Natural killer cell treated with Interleukin-12 subunit alpha and Interleukin-12 subunit beta and Interleukin-15 and Interleukin-18, amount 100 ng/mL, for 72 hours (primary cell): ENCODE data around the gene KCTD15. TPM values are rescaled to one million over a fixed set of nuclear protein-coding genes. Genes with fewer than 3 reads are reported as not detected.
"Not testable (repeated sequence)": the region's sequence is repeated elsewhere in the genome, so short reads cannot be mapped to it uniquely, and the experiment has no call there.

Source experiments
- ATAC-seq, 2 donors: fragments of 150-1000 bp; cut with Tn5 transposase in 1 of 2; sonication (Bioruptor Pico), chemical (Tn5 transposase) in 1 of 2; 2 replicates each; pipeline ENCODE4 v1.10.0; 2021
- DNase-seq: peaks from one replicate; pipeline ENCODE4 v3.0.0; 2022; ENCODE audit warnings: low spot score
- H3K27ac Mint-ChIP-seq, 2 donors: 1 replicate in 1 of 2; 2 replicates in 1 of 2; pipeline ENCODE4 v1.8.0; 2022; ENCODE audit warnings: mixed read lengths in 2 of 2, mild to moderate bottlenecking in 1 of 2, moderate library complexity in 1 of 2
- H3K27me3 Mint-ChIP-seq, 2 donors: 1 replicate in 1 of 2; 2 replicates in 1 of 2; pipeline ENCODE4 v1.8.0; 2022; ENCODE audit warnings: mixed read lengths in 2 of 2
- H3K36me3 Mint-ChIP-seq: one replicate; pipeline ENCODE4 v1.8.0; 2022; ENCODE audit warnings: mixed read lengths
- H3K4me1 Mint-ChIP-seq, 2 donors: 1 replicate in 1 of 2; 2 replicates in 1 of 2; pipeline ENCODE4 v1.8.0; 2022; ENCODE audit warnings: low read depth in 2 of 2, mixed read lengths in 2 of 2, mild to moderate bottlenecking in 1 of 2
- H3K4me3 Mint-ChIP-seq: one replicate; pipeline ENCODE4 v1.8.0; 2022; ENCODE audit warnings: mixed read lengths
- H3K9me3 Mint-ChIP-seq: 2 replicates; pipeline ENCODE4 v1.8.0; 2022; ENCODE audit warnings: mixed read lengths
- total RNA-seq, 2 donors: library from RNA; stranded (reverse); gene quantifications; one replicate each; pipeline ENCODE4 v1.2.3, GENCODE V29; 2022

The KCTD15 gene
- total RNA-seq, 2 donors from 2014 or later, result 0.59 to 3.4 TPM

DNA sequence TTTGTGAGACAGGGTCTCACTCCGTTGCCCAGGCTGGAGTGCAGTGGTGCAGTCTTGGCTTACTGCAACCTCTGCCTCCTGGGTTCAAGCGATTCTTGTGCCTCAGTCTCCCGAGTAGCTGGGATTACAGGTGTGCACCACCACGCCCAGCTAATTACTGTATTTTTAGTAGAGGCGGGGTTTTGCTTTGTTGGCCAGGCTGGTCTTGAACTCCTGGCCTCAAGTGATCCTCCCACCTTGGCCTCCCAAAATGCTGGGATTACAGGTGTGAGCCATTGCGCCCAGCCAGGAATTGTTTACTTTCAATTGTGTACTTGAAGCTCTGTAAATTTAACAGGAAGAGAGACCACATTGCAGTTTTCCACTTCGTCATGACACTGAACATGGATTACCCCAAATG is 22.4 kb downstream of the KCTD15 start:
- H3K4me1 Mint-ChIP-seq, ATAC-seq, H3K9me3 Mint-ChIP-seq, H3K27ac Mint-ChIP-seq, H3K27me3 Mint-ChIP-seq, H3K36me3 Mint-ChIP-seq, DNase-seq: not testable (repeated sequence)
- peak overlapping the region; percentile 64 for H3K4me3 Mint-ChIP-seq

DNA sequence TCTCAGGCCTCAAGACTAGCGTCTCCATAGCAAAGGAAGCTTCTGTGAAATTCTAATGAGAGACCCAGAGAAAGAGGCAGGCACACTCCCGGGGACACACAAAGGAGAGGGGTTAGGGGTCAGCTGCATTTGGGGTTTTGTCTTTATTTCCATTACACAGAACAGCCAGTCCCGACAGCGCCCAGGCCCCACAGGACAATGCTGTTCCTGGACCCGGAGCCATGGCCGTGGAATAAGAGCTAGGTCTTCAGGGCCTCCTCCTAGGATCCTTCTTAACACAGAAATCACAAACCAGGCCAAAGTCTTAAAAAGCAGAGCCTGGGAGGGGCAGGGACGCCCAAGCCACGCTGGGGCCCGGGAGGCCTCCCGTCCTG is 22.8 kb downstream of the KCTD15 start:
- ATAC-seq (no peak), DNase-seq (no peak)
- Mint-ChIP-seq H3K27me3 (peaks cover 0 to 5% of the 10 kb centered on the region in 2 donors), H3K27ac (no peak overlapping the region), H3K4me3 (peak overlapping the region; percentile 64), H3K4me1 (peaks cover 0 to 4% of the 10 kb centered on the region in 2 donors), H3K9me3 (no peaks in the 10 kb centered on the region), H3K36me3 (no peaks in the 10 kb centered on the region)

DNA sequence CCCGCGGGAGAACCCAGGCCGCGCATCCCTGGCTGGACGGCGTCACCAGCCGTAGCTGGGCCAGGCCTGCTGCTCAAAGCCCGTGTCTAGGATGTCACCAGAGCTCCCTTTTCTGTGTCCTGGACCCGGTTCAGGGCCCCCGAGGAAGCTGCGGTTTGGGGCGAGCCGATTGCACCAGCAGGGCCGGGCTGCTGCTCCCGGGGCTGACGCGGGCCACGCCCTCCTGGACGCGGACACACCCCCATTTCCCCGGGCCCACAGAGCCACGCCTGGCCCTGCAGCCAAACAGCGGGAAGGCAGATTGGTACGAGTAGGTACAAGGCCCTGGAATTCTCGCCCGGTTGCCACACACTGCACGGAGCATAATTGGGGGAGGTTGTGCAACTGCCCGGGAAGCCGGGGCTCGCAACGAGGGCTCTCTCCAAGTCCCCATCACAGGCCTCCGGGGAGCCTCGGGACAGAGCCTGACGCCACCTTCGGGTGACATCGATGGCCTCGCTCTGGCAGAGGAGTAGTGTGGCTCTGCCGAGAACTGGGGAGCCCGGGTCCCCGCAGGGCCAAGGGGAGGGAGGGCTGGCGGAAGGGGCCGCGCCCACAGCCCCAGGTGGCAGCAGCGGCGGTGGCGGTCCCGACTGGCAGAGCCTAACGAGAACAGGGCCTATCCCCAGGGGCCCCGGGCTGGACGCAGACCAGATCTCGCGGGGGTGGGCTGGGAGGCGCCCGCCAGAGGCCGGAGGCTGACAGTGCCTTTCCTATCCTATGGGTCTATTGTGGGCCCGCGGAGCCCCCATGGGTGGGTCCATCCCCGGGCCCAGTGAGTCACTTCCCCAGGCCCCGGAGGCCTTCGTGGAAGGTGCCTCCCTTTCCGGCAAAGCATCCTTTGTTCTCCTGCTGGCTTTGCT is 23.5 kb downstream of the KCTD15 start:
- H3K36me3 Mint-ChIP-seq, result no peaks in the 10 kb centered on the region
- H3K9me3 Mint-ChIP-seq, result no peaks in the 10 kb centered on the region
- H3K27ac Mint-ChIP-seq, result no peak overlapping the region
- ATAC-seq (peak; percentile 86 to 88), DNase-seq (peak; percentile 74)
- peak overlapping the region; percentile 73 for H3K4me3 Mint-ChIP-seq
- peaks cover 0 to 5% of the 10 kb centered on the region in 2 donors for H3K27me3 Mint-ChIP-seq
- H3K4me1 Mint-ChIP-seq, result peaks cover 0 to 4% of the 10 kb centered on the region in 2 donors

DNA sequence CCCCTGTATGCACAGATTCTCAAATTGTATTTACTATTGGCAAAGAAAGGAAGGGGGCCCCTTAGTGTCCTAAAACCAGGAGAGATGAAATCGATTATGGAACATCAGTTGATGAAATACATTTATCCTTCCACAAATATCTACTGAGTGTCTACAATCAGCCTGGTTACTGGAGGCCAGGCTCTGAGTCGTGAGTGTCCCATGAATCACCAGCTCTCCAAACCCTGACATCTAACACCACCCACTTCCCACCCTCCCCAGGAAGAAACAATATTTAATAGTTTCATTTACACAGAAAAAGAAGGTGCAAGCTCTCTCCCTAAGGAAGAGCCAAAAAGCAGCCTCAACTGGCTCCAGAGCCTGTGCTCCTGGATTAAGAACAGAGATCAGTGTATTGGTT is 25.2 kb downstream of the KCTD15 start:
- peaks cover 0 to 10% of the 10 kb centered on the region in 2 donors for H3K27me3 Mint-ChIP-seq
- H3K4me3 Mint-ChIP-seq, result no peak overlapping the region
- no peaks in the 10 kb centered on the region for H3K36me3 Mint-ChIP-seq
- no peak overlapping the region for H3K27ac Mint-ChIP-seq
- DNase-seq (no peak), ATAC-seq (no peak)
- peaks cover 0 to 4% of the 10 kb centered on the region in 2 donors for H3K4me1 Mint-ChIP-seq
- no peaks in the 10 kb centered on the region for H3K9me3 Mint-ChIP-seq

DNA sequence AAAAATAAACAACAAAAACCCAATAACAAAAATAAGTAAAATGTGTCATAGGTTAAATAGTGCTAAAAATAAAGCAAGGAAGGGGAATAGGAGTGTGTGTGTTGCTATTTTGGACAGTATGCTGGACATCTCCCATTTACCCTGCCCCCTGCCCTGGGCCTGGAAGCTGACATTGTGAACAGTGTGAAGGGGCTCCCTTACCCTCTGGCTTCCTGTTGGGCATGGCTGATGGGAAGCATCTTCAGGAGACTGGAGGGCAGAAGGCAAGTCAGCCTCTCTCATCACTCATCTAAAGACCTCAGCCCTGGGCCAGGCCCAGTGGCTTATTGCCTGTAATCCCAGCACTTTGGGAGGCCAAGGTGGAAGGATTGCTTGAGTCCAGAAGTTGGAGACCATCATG is 26.7 kb downstream of the KCTD15 start:
- Mint-ChIP-seq H3K4me3 (no peak overlapping the region), H3K36me3 (no peaks in the 10 kb centered on the region), H3K4me1 (peaks cover 0 to 4% of the 10 kb centered on the region in 2 donors), H3K27ac (no peak overlapping the region), H3K27me3 (peaks cover 0 to 15% of the 10 kb centered on the region in 2 donors), H3K9me3 (no peaks in the 10 kb centered on the region)
- DNase-seq (no peak), ATAC-seq (no peak)

DNA sequence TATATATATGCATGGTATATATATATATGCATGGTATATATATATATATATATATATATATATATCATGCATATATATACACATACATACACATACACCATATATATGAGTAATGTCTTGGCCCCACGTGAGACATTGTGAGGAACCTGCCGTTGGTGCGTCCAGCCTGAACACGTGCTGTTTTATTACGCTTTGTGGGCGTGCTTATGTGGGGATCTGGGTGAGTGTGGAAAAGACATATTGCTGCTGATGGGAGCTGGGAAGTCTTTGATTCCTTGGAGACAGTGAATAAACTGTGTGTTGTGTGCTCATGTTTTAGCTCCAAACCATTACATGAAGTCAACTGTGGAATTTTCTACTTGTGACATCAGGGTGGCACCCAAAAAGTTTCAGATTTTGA is 28.9 kb downstream of the KCTD15 start:
- H3K9me3 Mint-ChIP-seq, result no peaks in the 10 kb centered on the region
- H3K36me3 Mint-ChIP-seq, result no peaks in the 10 kb centered on the region
- no peak overlapping the region for H3K4me3 Mint-ChIP-seq
- no peak for DNase-seq
- no peak for ATAC-seq
- no peak overlapping the region for H3K27ac Mint-ChIP-seq
- H3K27me3 Mint-ChIP-seq, result peaks cover 5 to 23% of the 10 kb centered on the region in 2 donors
- H3K4me1 Mint-ChIP-seq, result no peaks in the 10 kb centered on the region

DNA sequence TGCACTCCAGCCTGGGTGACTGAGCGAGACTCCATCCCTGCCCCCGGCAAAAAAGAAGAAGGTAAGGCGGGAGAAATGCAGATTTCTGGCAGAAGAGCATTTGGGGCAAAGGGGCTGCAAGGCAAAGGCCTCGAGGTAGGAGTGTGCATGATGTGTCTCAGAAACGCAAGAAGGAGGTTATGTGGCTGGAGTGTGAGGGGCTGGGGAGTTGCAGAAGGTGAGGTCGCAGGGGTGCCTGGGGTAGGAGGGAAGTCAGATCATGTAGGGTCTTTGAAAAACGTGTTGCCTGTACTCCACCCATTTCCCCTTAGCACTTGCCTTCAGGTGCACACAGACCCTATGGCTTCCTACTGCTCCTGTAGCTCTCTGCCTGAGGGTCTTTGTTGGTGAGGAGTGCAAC is 29.9 kb downstream of the KCTD15 start:
- DNase-seq, result no peak
- Mint-ChIP-seq H3K4me3 (no peak overlapping the region), H3K27ac (no peak overlapping the region), H3K9me3 (no peaks in the 10 kb centered on the region), H3K27me3 (peaks cover 6 to 22% of the 10 kb centered on the region in 2 donors), H3K36me3 (no peaks in the 10 kb centered on the region), H3K4me1 (no peaks in the 10 kb centered on the region)
- no peak for ATAC-seq

DNA sequence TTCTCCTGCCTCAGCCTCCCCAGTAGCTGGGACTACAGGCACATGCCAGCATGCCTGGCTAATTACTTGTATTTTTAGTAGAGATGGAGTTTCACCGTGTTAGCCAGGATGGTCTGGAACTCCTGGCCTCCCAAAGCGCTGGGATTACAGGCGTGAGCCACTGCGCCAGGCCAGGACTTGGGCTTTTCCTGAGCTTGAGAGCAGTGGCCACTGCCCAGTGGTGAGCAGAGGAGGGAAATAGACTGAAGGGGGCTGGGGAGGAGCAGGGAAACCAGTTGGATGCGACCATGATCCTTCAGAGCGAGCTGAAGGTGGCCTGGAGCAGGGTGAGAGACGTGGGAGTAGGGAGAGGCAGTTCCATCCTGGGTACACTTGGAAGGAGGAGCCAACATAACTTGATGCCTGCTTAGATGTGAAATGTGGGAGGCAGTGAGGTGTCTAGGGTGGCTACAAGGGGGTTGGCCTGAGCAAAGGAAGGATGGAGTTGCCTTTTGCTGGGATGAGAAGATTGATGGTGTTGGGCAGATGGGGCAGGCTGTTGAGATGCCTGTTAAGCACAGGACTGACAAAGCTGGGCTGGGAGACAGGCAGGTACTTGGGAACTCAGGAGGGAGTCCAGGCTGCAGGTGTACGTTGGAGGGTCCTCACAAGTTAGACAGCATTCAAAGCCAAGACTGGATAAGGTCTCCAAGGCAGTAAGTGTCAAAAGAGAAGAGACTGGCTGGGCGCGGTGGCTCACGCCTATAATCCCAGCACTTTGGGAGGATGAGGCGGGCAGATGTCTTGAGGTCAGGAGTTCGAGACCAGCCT is 31.8 kb downstream of the KCTD15 start:
- H3K27ac Mint-ChIP-seq, result no peak overlapping the region
- peaks cover 6 to 18% of the 10 kb centered on the region in 2 donors for H3K27me3 Mint-ChIP-seq
- DNase-seq (no peak), ATAC-seq (peak in 1 of 2 donors; percentile 15)
- H3K36me3 Mint-ChIP-seq, result no peaks in the 10 kb centered on the region
- no peak overlapping the region for H3K4me3 Mint-ChIP-seq
- no peaks in the 10 kb centered on the region for H3K9me3 Mint-ChIP-seq
- H3K4me1 Mint-ChIP-seq, result no peaks in the 10 kb centered on the region

DNA sequence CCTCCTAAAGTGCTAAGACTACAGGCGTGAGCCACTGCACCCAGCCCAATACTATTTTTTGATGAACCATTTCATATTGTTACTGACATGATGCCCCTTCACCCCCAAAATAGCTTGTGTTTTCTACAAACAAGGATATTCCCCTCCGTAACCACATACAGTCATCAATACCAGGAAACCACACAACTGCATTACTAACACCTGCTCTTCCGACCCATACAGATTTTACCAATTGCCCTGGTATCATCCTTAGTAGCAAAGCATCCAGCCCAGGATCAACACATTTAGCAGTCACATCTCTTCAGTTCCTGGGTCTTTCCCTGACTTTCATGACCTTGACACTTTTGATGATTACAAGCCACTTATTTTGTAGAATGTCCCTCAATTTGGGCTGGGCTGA is 33.6 kb downstream of the KCTD15 start:
- Mint-ChIP-seq H3K36me3 (no peaks in the 10 kb centered on the region), H3K9me3 (no peaks in the 10 kb centered on the region), H3K27ac (no peak overlapping the region), H3K4me1 (no peaks in the 10 kb centered on the region), H3K4me3 (no peak overlapping the region), H3K27me3 (peaks cover 14 to 26% of the 10 kb centered on the region in 2 donors)
- no peak for DNase-seq
- no peak for ATAC-seq

DNA sequence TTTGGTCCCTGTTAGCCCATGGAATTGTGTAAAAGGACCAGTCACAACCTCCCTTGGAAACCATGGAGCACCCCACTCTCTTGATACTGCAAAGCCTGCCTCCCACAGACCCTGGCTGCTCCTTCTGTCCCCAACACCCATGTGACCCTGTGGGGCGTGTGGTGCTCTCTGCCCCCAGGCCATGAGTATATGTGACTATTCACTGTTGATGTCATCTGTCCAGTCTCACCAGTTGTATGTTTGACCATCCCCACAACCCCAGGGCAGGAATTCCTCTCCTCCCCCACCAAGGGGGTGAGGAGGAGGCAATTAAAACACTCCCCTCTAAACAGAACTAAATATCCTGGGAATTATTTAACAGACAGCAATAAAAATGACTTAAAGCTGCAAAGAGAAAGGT is 35.2 kb downstream of the KCTD15 start:
- no peak for ATAC-seq
- H3K36me3 Mint-ChIP-seq, result no peaks in the 10 kb centered on the region
- H3K4me3 Mint-ChIP-seq, result no peak overlapping the region
- H3K27me3 Mint-ChIP-seq, result peaks cover 14 to 21% of the 10 kb centered on the region in 2 donors
- H3K27ac Mint-ChIP-seq, result no peak overlapping the region
- H3K4me1 Mint-ChIP-seq, result no peaks in the 10 kb centered on the region
- no peak for DNase-seq
- no peaks in the 10 kb centered on the region for H3K9me3 Mint-ChIP-seq

DNA sequence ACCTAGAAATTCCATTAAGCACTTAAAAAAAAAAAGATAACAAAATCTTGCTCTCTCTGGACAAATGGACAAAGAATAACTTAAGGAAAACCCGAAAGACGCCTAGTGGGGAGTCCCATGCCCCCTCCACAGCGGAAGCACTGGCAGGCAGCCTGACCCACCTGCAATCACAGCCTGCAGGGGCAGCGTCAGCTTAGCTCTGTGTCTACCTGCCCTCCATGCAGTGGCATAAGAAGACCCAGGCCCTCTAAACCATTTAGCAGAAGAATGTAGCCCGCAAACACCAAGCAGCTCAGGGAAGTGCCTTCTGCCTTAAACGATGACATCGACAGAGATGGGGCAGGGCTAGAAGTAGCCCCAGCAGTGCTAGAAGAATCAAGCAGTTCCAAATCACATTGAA is 36.0 kb downstream of the KCTD15 start:
- Mint-ChIP-seq H3K36me3 (no peaks in the 10 kb centered on the region), H3K4me1 (no peaks in the 10 kb centered on the region), H3K9me3 (no peaks in the 10 kb centered on the region), H3K4me3 (no peak overlapping the region), H3K27me3 (peaks cover 14 to 25% of the 10 kb centered on the region in 2 donors), H3K27ac (no peak overlapping the region)
- ATAC-seq (no peak), DNase-seq (no peak)

DNA sequence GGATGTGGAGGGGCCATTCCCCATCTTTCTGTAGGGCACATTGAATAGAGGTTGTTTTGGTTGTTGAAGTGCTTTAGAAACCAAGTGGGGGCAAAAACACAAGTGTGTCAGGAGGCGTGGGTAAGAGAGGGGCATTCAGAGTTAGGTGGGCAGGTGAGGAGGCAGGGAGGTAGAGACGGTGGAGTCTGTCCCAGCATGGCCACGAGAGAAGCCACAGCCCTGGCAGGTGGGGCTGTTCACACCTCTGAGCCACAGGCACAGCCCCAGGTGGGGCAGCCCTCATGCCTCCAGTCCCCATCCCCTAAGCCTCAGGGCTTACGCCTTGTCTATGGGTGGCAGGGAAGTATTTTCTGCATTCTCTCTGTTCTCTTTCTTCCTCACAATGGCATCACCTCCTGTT is 43.7 kb downstream of the KCTD15 start:
- no peaks in the 10 kb centered on the region for H3K9me3 Mint-ChIP-seq
- DNase-seq (no peak), ATAC-seq (peak in 1 of 2 donors; percentile 40)
- H3K27me3 Mint-ChIP-seq, result peaks cover 32 to 43% of the 10 kb centered on the region in 2 donors
- no peaks in the 10 kb centered on the region for H3K36me3 Mint-ChIP-seq
- no peak overlapping the region for H3K27ac Mint-ChIP-seq
- H3K4me3 Mint-ChIP-seq, result no peak overlapping the region
- H3K4me1 Mint-ChIP-seq, result no peaks in the 10 kb centered on the region

DNA sequence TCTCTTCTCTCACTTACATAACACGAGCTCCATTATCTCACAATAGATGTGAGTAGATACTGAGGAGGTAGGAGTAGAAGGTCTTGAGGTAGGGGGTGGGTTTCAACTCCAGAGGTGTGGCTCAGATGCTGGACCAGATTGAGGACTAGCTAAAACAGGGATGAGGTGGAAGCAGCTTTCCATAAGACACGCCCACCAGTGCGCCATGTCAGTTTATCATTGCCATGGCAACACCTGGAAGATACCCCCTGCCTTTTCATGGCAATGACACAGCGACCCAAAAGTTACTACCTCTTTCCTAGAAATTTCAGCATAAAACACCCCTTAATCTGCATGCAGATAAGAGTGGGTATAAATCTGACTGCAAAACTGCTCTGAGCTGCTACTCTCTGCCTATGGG is 44.1 kb downstream of the KCTD15 start:
- Mint-ChIP-seq H3K27me3 (peaks cover 36 to 47% of the 10 kb centered on the region in 2 donors), H3K4me1 (no peaks in the 10 kb centered on the region), H3K36me3 (no peaks in the 10 kb centered on the region), H3K27ac (no peak overlapping the region), H3K4me3 (no peak overlapping the region), H3K9me3 (no peaks in the 10 kb centered on the region)
- no peak for ATAC-seq
- no peak for DNase-seq

DNA sequence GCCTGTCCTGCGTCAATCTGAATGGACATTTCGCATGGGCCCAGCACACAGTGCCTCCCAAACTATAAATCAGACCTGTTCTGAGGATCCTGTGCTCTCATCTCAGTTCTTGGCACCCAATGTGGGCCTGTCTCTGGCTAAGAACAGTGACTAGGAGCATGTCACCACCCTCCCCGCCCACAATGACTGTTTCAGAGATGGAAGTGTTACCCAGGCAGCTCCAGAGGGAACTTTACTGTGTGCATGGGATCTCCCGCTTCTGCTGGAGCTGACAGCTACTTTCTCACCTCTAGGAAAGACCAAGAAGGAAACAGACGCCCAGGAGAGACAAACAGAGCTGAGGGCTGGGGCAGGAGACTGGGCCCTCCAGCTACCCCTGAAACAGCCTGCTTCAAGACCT is 45.0 kb downstream of the KCTD15 start:
- DNase-seq (no peak), ATAC-seq (no peak)
- Mint-ChIP-seq H3K4me1 (no peaks in the 10 kb centered on the region), H3K27me3 (peaks cover 36 to 55% of the 10 kb centered on the region in 2 donors), H3K9me3 (no peaks in the 10 kb centered on the region), H3K36me3 (no peaks in the 10 kb centered on the region), H3K27ac (no peak overlapping the region), H3K4me3 (no peak overlapping the region)
